Transverse colon (tissue), 3 donors: ENCODE measurements around the gene LARP4B.

Experiments used
- CTCF ChIP-seq, 5 experiments: fragments of 200-600 bp in 3 of 5; fragments of 450-650 bp in 2 of 5; sonication (generic) in 3 of 5; IDR thresholded peaks; 1 replicate in 2 of 5; 2 replicates in 3 of 5; pipeline ENCODE4 v1.5.1; 2016 to 2017; ENCODE audit warnings: antibody characterized with exemption in 5 of 5, inconsistent platforms in 3 of 5, mild to moderate bottlenecking in 2 of 5, moderate library complexity in 1 of 5
- POLR2A ChIP-seq: fragments of 450-650 bp; IDR thresholded peaks from one replicate; pipeline ENCODE4 v1.6.1; 2016; ENCODE audit warnings: antibody characterized with exemption, mild to moderate bottlenecking, moderate library complexity

GRCh38 chr10:927131-927530 lies 4.4 kb downstream of the LARP4B start:
- no peak for TF ChIP-seq CTCF (IDR thresholded peaks at IDR 0.05)
- no peak for TF ChIP-seq POLR2A
